NT2/D1 (cell line): ENCODE results near the gene OBI1.

Experiments
- SUZ12 ChIP-seq: IDR thresholded peaks from 2 replicates; pipeline ENCODE4 v1.6.1; 2011; ENCODE audit not compliant: insufficient read length, insufficient read depth; ENCODE audit errors: extremely low read depth
- ZNF274 ChIP-seq: IDR thresholded peaks from 2 replicates; pipeline ENCODE4 v1.6.1; 2011; ENCODE audit warnings: mild to moderate bottlenecking, low read depth, low read length

DNA sequence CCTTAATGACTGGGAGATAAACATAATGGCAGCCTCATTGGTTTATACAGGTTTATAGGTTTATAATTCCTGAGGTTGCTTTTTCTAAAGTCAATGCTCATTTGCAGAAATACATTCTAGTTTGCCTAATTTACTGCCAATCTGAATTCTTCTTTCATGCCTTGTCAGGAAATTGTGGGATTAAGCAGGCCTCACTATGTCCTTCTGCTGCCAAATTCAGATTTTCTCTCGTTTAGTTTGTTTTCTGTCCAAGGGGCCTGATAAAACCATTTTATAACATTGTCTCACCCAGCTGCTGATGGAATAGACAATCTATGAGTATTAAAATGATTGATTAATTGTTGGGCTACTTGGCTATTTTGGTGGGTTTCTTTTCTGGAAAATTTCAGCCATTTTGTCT, 42.4 kb upstream of the OBI1 start:
- no peak for TF ChIP-seq ZNF274
- TF ChIP-seq SUZ12: no peak
